Raji (cell line): ENCODE data around the gene HIC1.
A peak's percentile ranks its signal among the peaks of the same experiment; 100 is the strongest.

Source experiments
- POLR2A ChIP-seq: IDR thresholded peaks from 2 replicates; pipeline ENCODE4 v1.6.1; 2011; ENCODE audit warnings: low read depth, low read length, control low read depth; ENCODE audit not compliant: insufficient read depth

HIC1 gene

GRCh38 chr17:2034806-2035540 is 19.9 kb upstream of the HIC1 start:
- no peak for TF ChIP-seq POLR2A

GRCh38 chr17:2035541-2036488 is 19.1 kb upstream of the HIC1 start:
- TF ChIP-seq POLR2A: no peak

GRCh38 chr17:2037155-2037554 is 17.7 kb upstream of the HIC1 start:
- TF ChIP-seq POLR2A: no peak

DNA sequence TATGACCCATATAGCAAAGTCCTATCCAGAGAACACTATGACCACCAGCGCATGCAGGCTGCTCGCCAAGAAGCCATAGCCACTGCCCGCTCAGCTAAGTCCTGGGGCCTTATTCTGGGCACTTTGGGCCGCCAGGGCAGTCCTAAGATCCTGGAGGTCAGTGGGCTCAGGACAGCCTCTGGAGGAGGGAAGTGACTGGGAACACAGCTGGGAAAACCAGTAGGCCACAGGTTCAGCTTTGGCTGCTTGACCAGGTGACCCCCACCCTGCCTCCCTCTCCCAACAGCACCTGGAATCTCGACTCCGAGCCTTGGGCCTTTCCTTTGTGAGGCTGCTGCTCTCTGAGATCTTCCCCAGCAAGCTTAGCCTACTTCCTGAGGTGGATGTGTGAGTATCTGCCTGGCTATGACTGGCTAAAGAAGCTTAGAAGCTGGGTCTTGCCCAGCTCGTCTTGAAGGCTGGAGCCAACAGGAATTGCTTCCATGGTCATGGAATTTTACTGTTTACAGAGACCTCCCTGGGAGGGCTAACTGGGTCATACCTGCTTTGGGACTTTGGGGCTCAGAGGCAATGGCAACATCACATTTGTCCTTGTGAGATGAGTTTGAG is 14.6 kb upstream of the HIC1 start:
- TF ChIP-seq POLR2A: no peak

- no peak for TF ChIP-seq POLR2A
Observed at GRCh38 chr17:2040942-2041560, 13.9 kb upstream of the HIC1 start.

GRCh38 chr17:2041561-2042389 is 13.1 kb upstream of the HIC1 start, which contains the start of gene OVCA2:
TSS of gene OVCA2 (plus strand) at chr17:2042022. CDS start at chr17:2042048, 26 bp downstream.
- TF ChIP-seq POLR2A: peak; percentile 69

DNA sequence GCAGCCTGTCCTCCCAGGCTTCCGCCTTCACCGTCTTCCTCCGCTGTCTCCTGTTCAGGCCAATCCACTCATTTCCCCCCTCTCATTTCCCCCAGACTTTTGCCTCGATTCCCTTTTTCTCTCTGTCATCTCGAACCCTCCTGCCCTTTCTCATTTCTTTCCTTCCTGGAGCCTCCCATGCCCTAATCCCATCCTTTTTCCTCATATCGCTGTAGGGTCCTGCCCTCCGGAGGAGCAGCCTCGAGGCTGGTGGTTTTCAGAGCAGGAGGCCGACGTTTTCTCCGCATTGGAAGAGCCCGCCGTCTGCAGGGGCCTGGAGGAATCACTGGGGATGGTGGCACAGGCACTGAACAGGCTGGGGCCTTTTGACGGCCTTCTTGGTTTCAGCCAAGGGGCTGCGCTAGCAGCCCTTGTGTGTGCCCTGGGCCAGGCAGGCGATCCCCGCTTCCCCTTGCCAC is 12.5 kb upstream of the HIC1 start:
- no peak for TF ChIP-seq POLR2A

GRCh38 chr17:2042933-2043332 is 12.0 kb upstream of the HIC1 start:
- no peak for TF ChIP-seq POLR2A

GRCh38 chr17:2043785-2044184 is 11.1 kb upstream of the HIC1 start:
- no peak for TF ChIP-seq POLR2A

DNA sequence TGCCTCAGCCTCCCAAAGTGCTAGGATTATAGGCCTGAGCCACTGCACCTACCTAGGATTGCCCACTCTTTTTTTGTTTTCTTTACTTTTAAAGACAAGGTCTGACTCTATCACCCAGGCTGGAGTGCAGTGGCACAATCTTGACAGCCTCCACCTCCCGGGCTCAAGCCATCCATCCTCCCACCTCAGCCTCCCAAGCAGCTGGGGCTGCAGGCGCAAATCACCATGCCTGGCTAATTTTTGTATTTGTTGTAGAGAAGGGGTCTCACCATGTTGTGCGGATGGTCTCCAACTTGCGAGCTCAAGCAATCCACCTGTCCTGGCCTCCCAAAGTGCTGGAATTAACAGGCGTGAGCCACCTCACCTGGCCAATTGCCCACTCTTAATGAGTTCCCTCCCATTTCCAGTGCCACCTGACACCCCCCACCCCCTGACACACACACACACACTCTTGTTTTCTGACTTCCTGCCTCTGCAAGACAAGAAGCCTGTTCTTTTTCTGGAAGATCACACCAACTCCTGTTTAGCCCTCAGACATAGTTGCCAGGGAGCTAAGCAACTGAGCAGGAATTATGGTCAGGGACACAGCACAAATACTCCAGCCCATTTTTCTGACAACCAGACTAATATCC is 10.5 kb upstream of the HIC1 start:
- no peak for TF ChIP-seq POLR2A

DNA sequence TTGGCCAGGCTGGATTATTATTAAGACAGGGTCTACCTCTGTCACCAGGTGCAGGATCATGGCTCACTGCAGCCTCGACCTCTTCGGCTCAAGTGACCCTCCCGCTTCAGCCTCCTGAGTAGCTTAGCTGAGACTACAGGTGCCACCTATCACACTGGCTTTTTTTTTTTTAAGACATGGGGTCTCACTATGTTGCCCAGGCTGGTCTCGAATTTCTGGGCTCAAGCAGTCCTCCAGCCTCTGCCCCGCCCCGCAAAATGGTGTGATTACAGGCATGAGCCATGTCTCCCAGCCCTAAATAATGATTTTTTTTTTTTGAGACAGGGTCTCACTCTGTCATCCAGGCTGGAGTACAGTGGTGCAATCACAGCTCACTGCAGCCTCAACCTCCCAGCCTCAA is 7.3 kb upstream of the HIC1 start:
- TF ChIP-seq POLR2A: no peak

DNA sequence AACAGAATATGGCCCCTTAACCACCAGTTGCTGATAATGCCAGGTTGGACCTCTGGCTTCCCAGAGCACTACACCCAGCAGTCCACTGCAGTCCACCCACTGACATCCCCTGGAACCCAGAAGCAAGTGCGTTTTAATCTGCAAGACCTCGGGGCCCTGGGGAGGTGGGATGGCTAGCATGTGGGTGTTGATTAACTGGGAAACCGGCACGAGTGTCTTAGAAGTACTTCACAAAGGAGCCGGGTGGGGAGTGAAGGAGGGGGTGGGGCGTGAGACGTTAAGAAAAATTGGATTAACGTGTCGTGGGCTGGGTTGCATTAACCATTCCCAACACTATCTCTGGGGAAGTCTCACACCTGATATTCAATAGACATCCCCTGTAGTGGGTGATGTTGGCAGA is 6.1 kb upstream of the HIC1 start:
- TF ChIP-seq POLR2A: no peak

DNA sequence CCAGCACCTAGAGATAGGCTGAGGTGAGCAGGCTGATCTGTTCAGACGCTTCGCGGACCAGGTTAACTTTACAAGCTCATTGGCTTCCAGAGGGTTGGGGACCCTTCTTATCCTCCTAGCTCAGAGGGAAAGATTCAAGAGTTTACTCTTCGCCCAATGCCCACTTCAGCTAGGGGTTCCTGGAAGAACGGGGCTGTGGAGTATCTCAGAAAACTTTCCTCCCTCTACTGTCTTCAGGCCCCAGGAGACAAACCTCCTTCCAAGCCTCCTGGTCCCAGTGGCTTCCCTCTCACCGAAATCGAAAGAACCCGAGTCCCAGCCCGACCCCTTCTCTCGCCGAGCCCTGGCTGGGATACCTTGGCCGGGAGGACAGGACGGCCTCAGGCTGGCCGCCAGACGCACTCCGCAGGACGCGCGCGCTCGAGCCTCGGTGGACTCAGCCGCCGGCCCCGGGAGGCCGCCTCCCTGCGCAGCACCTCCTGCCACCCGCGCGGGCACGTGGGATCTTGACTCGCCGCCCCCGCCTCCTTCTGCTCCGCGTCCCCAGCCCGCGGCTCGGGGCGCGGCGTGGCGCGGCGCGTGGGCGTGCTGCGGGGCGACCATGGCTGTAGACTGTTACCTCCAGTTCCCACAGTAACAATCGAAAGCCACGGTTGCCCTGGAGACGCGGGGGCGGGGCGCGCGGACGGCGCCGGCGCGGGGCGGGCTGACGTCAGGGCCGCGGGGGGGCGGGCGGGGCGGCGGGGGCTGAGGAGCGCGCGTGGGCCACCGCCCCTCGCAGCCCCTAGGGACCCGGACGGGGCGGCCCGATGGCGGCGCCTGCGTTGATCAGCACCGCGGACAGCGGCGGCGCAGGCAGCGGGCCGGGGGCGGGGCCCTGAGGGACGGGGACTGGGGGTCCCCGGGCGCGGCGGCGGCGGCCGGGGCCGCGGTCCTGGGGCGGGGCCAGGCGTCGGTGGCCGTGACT is 5.3 kb upstream of the HIC1 start:
- TF ChIP-seq POLR2A: no peak
